ENCODE results near the gene SUFU.
A peak's percentile ranks its signal among the peaks of the same experiment; 100 is the strongest.
"Not testable (repeated sequence)": the region's sequence is repeated elsewhere in the genome, so short reads cannot be mapped to it uniquely, and the experiment has no call there.

The SUFU gene

DNA sequence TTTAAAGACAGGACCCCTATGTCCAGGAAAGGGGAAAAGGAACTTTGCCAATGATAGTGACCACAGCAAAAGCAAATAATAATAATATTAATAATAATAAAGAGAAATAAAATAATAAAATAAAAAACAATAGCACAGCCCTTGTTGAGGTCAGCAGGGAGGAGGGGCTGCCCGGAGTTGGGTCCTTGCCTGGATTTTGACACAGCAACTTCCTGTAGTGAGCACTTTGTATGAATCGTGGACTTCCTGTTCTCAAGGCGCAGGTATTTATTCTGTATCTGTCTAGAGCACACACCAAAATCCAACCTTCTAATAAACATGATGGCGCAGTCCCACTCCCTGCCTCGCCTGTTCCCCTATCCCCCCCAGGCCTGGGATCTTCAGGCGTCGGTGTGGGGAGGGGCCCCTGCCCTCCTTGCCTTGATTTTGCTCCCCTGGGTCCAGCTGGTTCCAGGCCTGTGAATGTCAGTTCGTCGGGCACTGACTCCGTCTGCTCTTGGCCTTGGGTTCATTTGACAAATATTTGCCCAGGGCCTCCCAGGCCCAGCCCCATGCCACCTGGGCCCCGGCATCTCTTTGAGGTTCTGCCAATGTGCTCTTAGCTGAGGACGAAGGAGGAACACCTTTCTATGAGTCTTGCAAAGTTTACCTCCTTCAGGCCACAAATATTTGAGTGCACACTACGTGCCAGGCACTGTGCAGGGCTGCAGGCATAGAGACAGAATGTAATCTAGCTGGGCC is 154.4 kb downstream of the SUFU start:
- H3K27ac ChIP-seq, result peak overlapping the region; percentile 80
- no peak for DNase-seq (ENCODE audit: low read depth, low spot score)

DNA sequence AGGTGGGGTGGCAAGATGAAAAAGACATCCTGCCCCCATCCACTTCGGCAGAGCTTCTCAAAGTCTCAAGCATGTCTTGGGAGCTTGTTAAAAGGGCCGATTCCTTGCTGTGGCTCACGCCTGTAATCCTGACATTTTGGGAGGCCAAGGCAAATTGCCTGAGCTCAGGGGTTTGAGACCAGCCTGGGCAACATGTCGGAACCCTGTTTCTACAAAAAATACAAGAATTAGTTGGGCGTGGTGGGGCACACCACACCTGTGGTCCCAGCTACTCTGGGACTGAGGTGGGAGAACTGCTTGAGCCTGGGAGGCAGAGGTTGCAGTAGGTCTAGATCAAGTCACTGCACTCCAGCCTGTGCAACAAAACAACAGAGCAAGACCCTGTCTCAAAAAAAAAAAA is 155.0 kb downstream of the SUFU start:
- H3K27ac ChIP-seq, result peak overlapping the region; percentile 80
- no peak for DNase-seq (ENCODE audit: low read depth, low spot score)

DNA sequence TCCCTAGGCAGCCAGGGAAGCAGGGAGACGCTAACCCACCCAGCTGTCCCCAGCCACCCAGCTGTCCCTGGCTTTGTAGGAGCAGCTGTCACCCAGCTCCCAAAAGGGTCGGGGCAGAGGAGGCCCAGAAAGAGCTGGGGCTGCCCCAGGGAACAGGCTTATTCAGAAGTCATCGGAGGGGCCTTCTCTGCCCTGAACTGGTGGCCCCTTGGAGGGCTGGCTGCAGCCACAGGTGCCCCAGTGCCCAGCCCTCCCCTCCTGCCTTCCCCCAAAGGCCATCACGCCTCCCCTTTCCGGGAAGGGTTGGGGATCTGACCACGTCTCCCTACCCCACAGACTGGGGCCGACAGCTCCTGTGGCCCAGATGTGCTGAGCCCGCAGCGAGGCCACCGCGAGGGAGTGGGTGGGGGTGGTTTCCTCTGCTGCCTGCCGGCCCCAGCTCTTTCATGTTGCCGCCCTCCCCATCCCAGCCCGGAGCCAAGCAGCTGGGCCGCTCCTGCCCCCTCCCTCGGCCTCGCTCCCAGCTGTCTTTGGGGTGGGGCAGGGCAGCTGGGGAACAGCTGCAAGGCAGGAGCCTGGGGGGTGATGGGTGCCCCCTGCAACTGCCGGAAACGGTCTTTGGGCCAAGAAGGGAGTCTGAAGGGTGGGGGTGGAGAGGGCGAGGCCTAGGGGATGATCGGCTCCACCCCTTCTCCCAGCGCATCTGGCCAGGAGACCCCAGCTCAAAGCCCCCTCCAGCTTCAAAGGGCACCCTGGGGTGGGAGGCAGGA is 157.3 kb downstream of the SUFU start:
- DNase-seq (ENCODE audit: low read depth, low spot score), result no peak
- H3K27ac ChIP-seq, result no peak overlapping the region

DNA sequence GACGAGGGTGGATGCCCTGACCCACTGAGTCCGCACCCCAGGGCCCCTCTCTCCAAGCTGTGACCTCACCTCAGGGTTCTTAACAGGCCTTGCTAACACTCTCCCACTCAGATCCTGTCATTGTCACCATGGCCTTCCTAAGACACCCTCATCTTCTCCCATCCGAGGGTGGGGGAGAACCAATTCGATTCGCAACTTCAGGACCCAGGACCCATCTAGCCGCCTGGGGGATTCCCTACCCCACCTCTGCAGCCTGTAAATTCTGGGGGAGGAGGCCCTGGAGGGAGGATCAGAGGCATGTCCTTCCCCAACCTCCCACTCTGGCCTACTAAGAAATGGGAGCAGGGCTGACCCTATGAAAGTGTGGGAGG is 157.9 kb downstream of the SUFU start:
- no peak for DNase-seq (ENCODE audit: low read depth, low spot score)
- H3K27ac ChIP-seq, result no peak overlapping the region

DNA sequence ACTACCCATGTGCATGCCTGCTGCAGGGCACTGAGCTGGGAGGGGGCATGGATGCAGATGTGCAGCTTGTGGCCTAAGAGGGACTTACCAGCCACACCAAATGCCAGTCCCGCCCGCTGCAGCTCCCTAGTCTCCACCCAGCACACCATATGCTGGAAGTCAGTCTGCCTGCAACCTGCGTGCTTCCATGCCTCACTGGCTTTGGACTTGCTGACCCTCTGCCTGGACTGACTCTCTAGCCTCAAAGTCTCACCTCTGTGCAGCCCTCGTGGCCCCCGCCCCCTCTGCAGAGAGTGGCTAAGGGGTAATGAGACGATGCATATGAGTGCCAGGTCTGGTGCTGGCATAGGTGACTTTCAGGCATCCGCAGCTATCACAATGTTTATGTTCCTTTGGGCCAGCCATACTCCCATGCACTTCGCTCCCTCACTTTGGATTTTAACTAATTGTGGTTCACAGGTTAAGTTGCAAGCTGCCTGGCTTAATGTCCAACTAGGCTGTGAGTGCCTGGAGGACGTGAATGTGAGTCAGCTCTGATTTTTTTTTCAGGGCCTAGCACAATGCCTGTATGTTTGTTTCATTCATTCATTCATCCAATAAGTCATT is 162.2 kb downstream of the SUFU start:
- no peak overlapping the region for H3K27ac ChIP-seq
- DNase-seq (ENCODE audit: low read depth, low spot score), result no peak

DNA sequence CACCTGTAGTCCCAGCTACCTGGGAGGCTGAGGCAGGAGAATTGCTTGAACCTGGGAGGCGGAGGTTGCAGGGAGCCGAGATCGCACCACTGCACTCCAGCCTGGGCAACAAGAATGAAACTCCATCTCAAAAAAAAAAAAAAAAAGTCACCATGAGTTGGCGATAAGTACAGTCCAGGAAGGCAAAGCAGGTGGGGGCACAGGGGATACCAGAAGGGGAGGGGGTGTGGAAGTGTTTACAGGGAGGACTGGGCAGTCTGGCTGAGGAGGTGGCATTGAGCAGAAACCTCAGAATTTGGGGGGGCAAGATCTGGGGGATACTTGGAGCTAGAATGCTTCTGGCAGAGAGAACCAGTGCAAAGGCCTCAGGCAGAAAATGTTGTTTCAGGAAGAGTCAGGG is 163.6 kb downstream of the SUFU start:
- not testable (repeated sequence) for DNase-seq (ENCODE audit: low read depth, low spot score); H3K27ac ChIP-seq

DNA sequence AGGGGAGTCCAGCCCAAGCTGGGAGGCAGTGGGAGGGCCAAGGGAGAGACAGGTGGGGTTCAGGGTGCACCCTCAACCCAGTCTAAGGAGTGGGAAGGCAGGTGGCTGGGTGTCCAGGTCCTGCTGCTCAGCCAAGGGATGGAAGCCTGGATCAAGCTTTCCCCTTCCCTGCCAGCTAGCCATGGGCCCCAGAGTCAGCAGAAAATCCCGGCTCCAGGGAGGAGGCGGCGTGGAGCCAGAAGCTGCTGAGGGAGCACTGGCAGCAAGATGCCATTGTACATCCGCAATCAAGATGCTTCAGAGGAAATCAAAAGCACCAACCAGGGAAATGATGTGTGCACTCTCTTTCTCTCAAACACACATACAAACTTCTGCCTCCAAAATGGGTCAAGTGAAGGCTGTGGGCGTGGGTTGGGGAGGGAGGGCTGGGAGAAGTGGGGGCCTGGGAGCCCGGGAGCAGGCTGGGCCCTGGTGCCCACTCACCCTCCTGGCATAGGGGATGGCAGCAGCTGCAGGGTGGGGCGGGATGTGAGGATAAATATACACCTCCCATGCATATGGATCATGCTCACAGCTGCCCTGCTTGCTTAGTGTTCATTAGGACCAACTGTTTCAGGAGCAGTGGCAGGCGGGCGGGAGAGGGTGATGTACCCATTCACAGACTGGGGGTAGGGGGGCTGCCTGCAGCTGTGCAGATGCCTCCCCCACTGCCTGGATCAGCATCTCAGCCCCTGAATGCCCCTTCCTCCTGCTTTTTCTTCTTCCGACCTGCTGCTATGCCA is 164.7 kb downstream of the SUFU start:
- DNase-seq (ENCODE audit: low read depth, low spot score), result no peak
- H3K27ac ChIP-seq, result no peak overlapping the region

DNA sequence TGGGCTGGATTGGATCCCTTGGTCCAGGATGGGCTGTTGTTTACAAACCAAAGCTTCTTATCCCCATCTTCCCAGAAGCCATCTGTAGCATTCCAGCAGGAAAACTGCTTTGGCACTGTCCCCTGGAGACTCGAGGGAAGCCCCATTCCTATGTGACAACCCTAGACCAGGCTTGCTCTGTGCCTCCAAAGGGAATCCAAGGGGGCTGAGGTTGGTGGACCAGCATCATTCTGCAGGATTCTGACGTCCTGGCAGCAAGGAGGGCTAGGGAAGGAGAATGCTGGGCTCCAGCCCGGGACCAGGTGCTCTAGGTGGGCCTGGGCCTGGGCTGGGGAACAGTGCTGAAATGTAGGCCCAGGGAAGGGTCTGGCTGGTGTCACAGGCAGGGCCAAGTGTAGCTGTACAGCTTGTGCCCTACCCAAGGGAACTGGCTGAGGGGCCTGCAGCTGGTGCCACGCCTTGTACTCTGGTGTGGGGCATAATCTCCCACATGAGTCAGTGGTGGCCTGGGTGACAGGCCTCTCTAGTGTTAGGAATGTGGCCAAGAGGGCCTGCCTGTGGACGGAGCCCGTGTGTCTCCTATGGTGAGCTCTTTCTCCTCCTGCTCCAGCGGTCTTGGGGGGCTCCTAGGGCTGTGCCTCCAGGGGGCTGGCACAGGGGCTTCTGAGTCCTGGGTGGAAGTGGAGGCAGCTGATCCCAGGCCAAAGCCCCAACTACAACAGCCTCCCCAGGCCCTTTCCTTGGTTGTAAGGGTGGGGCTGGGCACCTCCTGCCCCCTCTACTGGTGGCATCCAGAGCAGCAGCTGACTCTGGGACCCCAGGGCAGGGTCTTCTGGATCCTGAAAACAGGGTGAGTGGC is 165.7 kb downstream of the SUFU start:
- no peak for DNase-seq (ENCODE audit: low read depth, low spot score)
- H3K27ac ChIP-seq, result no peak overlapping the region

DNA sequence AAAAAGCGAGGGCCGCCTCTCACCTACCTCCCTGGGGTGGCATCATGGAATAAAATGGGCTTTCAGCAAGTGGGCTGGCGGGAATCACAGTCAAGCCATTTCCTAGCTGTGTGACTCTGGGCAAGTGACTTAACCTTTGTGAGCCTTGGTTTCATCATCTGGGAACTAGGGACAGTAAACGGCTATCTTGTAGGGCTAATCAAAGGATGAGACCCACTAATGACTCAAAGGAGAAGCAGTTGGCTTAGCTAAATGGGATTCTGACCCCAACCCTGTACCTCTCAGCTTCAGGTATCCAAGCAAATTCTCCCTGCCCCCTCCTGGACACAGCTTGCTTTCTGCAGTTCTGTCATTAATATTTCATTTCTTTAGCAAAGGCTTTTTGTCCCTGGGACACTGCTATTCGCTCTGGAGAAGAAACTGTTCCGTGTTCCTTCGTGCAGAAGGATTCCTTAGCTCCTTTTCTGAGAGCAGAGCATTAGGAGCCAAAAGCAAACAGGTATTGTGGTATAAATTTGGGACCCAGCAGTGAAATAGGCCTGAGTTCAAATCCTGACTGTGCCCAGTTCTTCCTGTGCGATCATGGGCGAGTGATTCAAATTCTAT is 166.4 kb downstream of the SUFU start:
- H3K27ac ChIP-seq, result no peak overlapping the region
- no peak for DNase-seq (ENCODE audit: low read depth, low spot score)

DNA sequence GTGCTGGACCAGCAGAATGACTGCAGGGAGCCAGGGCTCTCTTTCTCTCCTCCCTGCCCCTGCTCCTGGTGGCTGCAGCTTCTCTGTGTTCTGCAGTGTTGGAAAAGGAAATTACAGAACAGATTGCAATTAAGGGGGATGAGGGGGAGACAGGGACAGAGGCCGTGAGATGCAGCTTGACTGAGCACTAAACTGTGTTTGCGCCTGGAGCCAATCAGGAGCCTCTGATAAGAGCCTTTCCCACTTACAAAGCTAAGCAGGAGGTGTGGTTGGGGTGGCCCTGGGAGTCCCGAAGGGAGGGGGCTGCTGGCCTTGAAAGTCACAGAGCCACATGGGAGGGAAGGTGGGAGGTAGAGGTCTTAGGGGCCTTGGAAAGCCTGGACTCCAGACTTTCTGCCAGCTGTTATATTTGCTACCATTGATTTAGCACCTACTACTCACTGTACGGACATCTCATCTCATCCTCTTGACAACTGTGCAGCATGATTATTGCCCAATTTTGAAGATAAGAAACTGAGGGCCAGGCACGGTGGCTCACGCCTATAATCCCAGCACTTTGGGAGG is 167.2 kb downstream of the SUFU start:
- DNase-seq (ENCODE audit: low read depth, low spot score), result no peak
- H3K27ac ChIP-seq, result no peak overlapping the region

DNA sequence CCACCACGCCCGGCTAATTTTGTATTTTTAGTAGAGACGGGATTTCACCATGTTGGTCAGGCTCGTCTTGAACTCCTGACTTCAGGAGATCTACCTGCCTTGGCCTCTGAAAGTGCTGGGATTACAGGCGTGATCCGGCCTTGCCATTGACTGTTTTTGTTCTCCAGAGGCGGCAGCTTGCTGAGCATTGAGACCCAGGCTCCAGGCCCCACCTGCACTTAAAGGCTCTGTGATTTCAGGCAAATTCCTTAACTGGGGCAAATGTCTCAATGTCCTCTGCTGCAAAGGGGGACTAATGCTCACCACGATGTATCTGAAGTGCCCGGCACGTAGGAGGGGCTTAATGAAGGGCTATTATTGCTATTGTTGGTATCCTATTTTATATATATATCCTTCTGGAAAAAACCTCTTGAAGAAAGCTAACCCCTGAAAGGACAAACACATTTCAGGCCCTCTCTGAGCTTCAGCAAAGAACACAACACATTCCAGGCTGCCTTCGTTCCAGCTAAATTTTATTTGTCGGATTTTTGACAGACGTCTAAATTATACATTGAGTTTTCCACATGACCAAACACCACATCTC is 169.6 kb downstream of the SUFU start:
- H3K27ac ChIP-seq, result peak overlapping the region; percentile 43
- no peak for DNase-seq (ENCODE audit: low read depth, low spot score)

DNA sequence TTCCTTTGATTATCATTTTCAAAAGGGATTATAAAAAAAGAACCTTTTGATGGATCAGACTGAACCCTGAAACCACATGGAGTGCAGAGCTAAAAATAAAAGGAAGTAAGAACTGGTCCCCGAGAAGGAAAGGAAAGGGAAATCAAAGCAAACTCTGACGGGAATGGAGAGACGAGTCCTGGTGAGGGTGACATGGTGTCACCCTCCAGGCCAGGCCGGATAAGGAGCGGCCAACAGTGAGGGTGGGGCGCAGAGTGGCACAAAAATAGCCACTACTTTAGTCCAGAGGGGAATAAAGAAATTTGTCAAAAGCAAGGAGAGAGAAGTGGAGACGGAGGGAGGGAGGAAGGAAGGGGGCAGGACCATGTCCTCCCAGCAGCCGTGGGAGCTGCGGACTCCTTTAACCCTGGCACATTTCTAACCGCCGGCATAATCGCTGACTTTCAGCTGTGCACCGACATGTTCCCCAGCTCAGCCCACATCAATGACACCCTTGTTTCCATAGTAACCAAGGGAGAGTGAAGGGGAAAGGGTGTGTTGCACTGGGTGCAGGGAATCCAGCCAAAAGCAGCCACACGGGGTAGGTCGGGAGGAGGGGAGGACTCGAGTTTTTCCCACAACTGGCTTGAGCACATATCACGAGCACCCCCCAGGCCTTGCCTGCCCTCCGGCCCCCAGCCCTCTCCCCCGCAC is 170.2 kb downstream of the SUFU start:
- H3K27ac ChIP-seq, result peak overlapping the region; percentile 43
- DNase-seq (ENCODE audit: low read depth, low spot score), result peak; percentile 27

DNA sequence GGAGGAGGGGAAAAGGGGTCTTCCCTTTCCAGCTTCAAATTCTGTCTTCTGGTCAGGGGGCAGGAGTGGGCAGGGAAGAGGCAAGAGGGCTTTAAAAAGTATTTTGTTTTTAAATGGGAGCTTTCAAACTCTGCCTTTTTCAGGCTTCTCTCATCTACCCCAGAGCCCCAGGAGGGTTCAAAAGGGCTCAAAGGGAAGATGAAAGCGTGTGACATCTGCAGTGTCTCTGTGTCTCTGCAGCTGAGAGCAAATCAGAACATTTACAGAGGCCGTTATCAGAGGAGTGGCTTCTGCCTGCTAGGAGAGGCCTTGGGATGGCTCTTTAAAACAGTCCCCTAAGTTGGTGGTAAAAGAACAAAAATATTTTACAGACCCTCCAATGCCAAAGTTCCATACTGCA is 170.8 kb downstream of the SUFU start:
- no peak for DNase-seq (ENCODE audit: low read depth, low spot score)

DNA sequence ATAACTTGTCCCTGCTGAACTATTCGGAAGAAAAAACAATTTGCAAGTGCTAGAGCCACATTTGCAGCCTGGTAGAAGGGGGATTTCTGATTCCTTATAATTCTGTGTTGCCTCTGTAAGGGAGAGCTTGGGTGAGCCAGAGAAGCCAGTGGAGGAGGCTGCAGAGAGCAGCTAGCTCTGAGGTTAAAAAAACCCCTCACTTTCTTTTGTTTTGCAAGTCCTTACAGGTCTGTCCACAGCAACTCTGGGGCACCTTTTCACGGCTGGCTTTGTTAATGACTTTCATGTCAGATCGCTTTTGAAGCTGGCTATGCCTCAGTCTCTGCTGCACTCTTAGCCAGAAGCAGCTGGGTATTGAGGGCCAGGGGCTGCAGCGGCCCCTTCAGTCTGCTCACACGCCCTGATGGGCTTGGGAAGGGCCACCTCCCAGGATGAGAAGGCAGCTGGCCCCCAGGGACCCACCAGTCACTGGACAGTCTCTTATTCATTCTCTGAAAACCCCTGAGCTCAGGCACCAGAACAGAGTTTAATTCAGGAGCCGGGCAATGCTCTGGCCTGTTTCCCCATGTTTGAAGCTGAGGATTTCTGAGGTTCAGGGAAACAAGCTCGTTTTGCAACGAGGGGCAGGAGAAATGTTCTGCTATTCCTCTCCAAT is 171.4 kb downstream of the SUFU start:
- H3K27ac ChIP-seq, result peak overlapping the region; percentile 42
- no peak for DNase-seq (ENCODE audit: low read depth, low spot score)

More for the DNA sequence above, 170.8 kb downstream of the SUFU start:
- peak overlapping the region; percentile 43 for H3K27ac ChIP-seq

DNA sequence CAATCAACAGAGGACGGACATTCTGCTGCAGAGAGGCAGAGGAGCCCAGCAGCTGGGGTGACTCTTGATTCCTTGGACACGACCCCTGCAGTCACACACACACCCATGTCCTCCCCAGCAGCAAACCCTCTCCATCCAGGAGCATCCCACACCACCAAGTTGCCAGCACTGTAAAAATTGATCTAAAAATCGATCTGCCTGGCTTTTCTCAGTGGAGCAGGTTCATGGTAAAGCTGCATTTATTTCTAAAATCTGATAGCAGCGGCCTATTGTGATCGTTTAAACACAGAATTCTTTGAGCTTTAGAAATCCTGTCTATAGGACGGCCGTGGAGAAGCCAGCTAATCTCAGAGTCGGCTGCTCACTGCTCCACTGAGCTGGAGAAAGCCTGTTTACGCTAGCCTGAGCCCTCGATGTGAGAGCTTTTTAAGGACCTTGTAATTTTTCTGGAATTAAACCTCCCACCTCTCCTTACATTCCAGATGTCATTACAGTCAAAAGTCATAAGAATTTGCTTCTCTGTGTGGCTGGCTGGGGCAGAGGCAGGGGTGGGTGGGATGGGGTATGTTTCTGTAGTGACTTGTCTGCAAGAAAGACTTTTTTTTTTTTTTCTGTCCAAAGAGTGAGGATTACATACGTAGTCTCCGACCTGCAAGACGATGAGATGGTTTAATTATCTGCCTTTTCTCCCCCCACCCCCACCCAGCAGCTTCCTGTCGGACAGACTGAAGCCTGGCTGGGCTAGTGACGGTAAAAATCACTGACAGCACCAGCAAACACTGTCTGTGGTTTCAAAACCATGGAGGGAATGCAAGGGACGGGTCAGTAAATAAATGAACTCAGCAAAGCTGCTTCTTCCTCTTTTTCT is 172.1 kb downstream of the SUFU start:
- DNase-seq (ENCODE audit: low read depth, low spot score), result peak; percentile 34
- H3K27ac ChIP-seq, result peak overlapping the region; percentile 42

DNA sequence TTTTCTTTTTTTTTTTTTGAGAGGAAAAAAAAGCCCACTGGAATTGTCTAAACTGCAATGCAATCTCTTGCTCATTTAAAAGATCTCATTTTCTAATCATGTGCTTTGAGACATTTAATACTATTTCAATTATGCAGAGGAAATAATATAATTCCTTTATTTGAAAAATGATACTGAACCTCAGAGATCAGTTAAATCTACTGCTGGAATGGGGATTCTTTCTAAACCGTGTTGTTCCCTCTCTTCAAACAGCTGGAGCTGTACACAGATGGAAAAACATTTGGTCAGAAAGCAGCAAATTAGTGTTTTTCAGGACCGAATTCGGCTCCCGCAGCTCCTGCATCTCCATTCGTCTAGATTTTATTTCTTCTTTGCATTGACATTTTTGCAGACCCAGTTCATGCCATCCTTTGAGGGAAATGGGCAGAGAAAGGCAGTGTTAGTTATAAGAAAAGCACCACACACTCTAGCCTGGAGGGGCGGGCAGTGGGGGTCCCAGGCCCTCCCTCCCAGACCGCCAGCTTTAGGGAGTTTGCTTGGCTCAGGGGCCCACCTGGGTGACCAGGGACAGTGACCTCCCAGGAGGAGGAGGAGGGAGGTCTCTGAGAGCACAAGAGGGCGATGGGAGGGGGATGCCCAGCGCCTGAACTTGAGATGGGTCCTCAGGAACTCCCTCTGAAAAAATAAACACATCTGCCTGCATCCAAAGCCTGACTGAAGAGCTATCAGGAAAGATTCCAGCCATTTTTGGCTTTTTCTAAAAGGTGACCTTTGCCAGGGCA is 173.0 kb downstream of the SUFU start:
- DNase-seq (ENCODE audit: low read depth, low spot score), result no peak
- H3K27ac ChIP-seq, result no peak overlapping the region
